ENCODE measurements around the gene CLIC6.

CLIC6 gene

DNA sequence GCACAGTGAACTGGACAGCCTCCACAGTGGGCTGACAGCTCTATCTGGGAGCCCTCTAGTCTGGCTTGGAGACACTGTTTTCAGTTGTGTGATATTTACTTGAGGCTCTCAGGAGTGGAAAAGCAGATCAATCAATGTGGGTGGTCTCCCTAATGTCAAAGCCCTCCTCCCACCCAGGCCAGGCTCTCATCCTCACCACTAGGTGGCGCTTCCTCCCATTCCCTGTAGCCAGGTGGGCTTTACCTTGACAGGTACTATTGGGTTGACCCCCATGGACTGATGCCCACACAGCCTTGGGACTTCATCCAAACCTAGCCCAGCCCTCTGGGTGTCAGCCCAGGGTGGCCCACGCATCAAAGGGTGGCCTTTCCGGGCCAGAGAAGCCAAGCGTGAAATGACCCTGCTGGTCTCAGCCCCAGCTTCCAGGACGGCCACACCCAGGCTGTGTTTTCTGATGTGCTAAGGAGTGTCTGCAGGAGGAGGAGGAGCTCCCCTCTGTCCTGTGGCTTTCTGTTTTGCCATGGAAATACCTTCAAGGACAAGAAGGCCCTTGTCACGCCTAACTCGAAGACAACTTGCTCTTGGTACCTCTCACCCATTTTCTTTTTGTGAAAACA lies 54.0 kb downstream of the CLIC6 start:
- in situ Hi-C loops (cut with MboI; ENCODE audit: low sequenced_read_pairs) = no loop called here

DNA sequence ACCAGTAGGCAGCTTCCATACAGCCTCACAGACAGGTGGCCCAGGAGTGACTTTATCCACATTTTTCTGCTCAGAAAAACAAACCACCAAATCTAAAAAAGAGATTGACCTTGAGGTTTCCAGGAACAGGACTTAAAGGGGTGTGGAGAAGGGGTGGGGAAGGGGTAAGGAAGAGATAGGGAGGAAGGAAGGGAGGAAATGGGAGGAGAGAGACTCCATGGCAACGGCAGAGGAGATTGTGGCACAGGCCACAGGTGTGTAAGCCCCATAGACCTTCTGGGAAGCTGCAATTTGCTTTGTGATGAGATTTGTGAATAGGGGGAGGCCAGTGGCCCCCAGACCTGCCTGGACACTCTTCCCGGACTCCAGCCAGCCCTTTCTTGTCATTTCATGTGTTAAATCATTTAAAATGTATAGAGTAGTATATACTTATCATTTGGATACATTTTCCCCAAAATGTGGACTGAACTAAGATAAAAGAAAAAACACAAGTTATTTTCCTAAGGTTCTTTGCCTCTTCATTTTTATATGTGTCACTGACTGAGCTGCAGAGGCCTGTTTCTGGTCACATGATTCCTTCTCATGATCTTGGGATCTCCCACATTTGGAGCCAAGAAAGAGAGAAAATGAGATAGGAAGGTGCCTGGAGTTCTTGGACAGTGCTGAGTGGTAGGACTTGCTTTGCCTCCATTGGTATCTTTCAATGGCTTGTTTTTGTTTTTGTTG lies 55.5 kb downstream of the CLIC6 start:
- in situ Hi-C loops (cut with MboI; ENCODE audit: low sequenced_read_pairs) = no loop called here

DNA sequence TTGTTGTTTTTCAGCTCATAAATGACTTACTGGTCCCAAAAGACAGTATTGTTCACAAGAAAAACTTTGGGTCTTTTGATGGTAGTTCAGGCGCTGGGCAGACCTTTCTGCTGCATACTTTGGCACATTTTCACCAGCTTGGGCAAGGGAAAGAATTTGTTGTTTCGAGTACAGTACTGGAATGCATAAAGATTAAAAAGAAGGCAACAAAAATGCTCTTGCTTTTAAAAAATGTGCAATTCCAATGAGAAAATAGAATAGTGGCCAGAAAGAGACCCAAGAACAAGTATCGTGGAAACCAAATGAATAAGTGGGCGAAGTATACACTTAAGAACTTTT lies 56.0 kb downstream of the CLIC6 start:
- in situ Hi-C loops (cut with MboI; ENCODE audit: low sequenced_read_pairs) = no loop called here

- in situ Hi-C loops (cut with MboI; ENCODE audit: low sequenced_read_pairs) = no loop called here
Measured at GRCh38 chr21:34726627-34727337, 58.0 kb downstream of the CLIC6 start.

DNA sequence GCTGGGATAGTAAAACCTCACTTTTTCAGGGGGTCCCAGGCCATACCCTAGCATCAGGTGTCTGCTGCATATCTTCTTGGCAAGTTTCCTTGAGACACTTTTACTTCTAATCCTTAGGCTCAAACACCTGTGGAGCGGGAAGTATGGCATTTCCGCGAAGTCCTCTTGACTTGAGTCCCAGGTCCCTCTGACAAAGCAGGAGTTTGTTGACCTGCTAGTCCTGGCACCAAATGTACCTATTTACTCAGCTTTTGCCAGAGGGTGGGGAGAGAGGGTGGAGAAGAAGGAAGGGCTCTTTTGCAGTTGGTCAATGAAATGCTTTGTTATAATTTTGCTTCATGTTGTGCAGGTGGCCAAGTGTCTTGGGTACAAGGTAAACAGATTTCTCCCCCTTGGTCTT lies 59.7 kb downstream of the CLIC6 start:
- in situ Hi-C loops (cut with MboI; ENCODE audit: low sequenced_read_pairs) = no loop called here

DNA sequence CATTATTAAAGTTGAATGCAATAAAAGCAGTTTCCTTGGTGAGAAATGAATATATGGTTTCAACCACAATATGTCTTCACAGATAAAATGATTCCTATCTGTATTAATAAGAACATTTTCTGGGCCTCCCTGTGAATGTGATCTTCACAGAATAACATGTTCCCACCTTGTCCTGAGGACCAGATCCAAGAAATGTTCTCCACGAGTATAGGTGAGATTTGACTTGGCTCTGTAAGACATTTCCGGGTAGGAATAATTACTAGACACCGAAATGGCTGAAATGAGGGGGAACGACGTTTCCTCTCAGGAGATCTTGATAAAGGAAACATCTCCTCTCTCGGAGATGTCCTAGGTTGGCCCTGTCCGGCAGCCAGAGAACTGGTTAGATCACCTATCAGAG lies 61.4 kb downstream of the CLIC6 start:
- in situ Hi-C loops (cut with MboI; ENCODE audit: low sequenced_read_pairs) = no loop called here

DNA sequence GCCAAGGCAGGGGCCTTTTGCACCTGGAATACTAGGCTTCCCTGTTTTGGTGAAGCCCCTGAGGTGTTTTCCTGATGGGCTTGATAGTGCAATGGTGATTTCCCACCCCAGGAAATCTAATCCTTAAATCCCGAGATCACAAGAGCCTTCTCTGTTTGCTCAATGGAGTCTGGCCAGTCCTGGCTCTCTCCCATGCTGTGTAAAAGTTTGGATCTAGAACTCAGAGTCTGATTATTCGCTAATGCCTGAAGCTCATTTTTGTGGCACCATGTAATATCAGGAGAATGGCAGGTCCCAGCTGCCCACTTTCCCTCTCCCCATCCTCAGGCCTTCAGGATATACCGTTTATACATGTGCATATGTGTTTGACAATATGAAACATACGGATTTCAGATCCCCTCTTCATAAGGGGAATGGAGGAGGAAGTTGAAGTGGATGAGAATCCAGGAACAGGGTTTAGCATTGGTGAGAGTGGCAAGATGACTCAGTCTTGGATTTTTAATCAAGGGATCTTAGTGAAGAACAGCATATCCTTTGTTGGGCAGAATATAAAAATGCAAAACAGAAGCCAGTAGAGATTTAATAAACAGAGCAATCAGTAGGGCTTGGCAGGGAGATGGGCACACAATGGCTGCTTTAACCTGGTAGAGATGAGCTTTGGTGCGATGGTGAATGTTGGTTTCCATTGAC lies 62.1 kb downstream of the CLIC6 start:
- in situ Hi-C loops (cut with MboI; ENCODE audit: low sequenced_read_pairs) = no loop called here

- in situ Hi-C loops (cut with MboI; ENCODE audit: low sequenced_read_pairs) = no loop called here
Measured at GRCh38 chr21:34732388-34732821, 63.6 kb downstream of the CLIC6 start.

GRCh38 chr21:34733852-34734251 lies 65.1 kb downstream of the CLIC6 start:
- in situ Hi-C loops (cut with MboI; ENCODE audit: low sequenced_read_pairs) = no loop called here

- in situ Hi-C loops (cut with MboI; ENCODE audit: low sequenced_read_pairs) = no loop called here
Measured at GRCh38 chr21:34734696-34735095, 65.9 kb downstream of the CLIC6 start.

DNA sequence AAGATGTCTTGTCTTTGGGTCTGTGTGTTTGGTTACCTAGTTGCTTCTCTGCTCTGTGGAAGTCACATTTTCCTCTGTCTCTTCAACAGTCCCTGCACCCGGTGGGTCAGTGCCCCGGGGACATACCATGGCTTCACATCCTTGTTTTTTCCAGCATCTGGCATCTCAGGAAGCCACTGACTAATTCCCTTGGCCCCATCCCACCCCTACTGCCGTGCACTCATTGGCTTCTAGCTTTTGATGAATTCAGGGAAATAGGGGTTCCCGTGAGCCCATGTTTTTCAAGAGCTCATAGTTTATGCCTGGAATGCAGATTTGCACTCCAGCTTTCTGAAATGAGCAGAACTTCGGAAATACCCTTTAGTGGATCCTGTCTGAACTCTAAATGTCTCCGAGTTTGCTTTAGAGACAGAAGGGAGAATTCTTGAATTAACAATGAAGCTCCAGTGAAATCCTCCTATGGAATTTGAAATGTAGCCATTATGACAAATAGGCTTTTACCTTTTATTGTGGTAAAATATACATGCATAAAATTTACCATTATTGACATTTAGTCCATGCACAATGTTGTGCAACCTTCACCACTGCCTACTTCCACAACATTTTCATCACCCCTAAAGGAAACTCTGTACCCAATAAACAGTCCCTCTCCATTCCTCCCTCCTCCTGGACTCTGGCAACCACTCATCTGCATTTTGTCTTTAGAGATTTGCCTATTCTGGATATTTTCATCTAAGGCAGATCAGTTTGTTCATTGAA lies 67.5 kb downstream of the CLIC6 start:
- in situ Hi-C loops (cut with MboI; ENCODE audit: low sequenced_read_pairs) = no loop called here

- in situ Hi-C loops (cut with MboI; ENCODE audit: low sequenced_read_pairs) = no loop called here
Measured at GRCh38 chr21:34737115-34737514, 68.3 kb downstream of the CLIC6 start.

DNA sequence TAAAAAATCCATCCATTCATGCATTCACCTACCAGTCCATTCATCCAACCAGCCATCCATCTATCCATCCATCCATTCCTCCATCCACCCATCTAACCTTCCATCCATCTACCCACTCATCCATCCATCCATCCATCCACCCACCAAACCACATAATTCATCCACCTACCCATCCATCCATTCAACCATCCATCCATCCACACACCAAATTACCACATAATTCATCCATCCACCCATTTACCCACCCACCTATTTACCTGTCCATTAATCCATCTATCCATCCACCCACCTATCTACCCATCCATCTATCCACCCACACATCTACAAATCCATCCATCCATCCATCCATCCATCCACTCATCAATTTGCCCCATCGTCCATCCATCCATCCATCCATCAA lies 71.4 kb downstream of the CLIC6 start:
- in situ Hi-C loops (cut with MboI; ENCODE audit: low sequenced_read_pairs) = no loop called here

DNA sequence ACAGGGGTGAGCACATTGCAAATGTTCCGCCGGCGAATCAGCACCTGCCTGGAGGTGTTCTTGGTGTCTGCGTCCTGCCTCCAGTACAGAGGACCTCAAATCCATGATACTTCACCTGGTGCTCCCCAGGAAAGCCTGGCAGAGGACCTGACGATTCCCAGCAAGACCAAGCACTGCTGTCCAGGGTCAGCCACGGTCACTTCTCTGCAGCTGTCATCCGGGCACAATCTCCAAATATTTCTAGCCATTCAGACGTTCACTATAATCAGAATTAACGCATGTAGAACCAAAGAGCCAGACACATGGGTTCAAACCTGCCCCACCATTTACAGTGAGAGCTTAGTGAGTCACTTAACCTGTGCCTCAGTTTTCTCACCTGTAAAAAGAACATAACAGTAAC lies 74.5 kb downstream of the CLIC6 start:
- in situ Hi-C loops (cut with MboI; ENCODE audit: low sequenced_read_pairs) = no loop called here

DNA sequence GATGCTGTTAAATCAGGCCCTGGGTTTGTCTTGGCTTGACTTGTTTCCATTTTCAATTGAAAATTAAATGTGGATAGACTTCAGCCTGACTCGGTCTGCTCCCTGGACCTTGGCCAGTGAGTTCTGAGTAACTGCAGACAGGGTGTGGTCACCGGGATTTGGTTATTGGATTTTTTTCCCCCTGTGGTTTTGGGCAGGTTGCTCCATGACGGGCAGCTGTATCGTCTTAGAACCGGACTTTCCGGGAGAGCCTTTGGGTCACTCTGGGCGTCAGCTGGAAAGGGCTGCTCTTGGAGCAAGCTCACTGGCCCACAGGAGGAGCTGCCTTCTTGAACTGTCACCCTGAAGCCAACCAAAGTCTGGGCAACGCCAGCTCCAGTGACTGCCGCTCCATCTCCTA lies 75.0 kb downstream of the CLIC6 start:
- in situ Hi-C loops (cut with MboI; ENCODE audit: low sequenced_read_pairs) = no loop called here

DNA sequence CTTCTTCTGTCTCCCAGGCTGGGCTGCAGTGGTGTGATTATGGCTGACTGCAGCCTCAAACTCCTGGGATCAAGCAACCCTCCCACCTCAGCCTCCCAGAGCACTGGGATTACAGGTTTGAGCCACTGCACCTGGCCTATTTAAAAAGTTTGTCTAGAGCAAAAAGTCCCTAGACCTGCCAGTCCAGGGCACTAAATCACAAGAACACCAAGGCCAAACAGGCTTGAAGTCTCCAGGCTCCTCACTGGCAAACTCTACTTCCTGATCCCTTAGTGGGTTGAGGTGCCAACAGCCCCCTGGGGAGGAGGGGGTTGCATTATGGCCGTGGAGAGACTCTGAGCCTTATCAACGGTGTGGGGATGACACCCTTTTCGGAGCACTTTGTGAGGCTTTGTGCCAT lies 76.0 kb downstream of the CLIC6 start:
- in situ Hi-C loops (cut with MboI; ENCODE audit: low sequenced_read_pairs) = no loop called here

DNA sequence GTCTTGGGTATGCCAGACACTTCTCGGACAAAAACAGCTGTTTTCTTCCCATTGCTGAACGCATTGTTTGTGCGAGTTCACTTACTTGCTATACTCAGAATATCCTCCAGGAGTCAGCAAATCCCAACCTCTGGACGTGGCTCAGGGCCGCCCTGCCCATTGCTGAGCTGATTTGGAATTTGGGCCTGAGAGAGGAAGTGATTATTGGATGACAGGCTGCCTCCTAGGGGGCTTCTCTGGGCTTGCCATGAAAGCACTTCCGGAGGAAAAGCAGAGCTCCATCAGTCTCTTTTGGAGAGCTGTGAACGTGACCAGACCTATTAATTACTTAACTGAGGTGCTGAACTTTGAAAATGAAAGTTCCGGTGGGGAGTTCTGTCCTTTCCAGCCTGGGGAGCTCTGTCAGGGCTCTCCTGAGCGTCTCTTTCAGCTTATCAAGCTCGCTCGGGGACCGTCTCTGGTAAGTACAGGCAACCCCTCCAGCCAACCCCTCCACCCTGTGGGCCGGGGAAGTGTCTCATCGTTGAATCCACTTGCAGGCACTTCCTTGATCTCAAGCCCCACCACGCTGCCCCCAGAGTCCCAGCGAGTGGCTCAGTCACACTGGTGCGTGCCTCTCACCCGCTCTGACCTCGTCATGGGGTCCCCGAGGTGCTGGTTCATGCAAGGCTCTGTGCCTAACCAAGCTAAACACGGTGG lies 76.9 kb downstream of the CLIC6 start:
- in situ Hi-C loops (cut with MboI; ENCODE audit: low sequenced_read_pairs) = no loop called here

- in situ Hi-C loops (cut with MboI; ENCODE audit: low sequenced_read_pairs) = no loop called here
Measured at GRCh38 chr21:34748862-34749261, 80.1 kb downstream of the CLIC6 start.

- in situ Hi-C loops (cut with MboI; ENCODE audit: low sequenced_read_pairs) = no loop called here
Measured at GRCh38 chr21:34754690-34755647, 86.2 kb downstream of the CLIC6 start.

Data from HL-60/S4 treated with retinoic acid at 250 ng/mL for 4 days and 3 days (cell line).